ENCODE results near the gene HHIPL1.

HHIPL1 gene

GRCh38 chr14:99728231-99728920, 83.4 kb downstream of the HHIPL1 start:
- DNase-seq: no peak

GRCh38 chr14:99728981-99729451, 84.1 kb downstream of the HHIPL1 start:
- no peak for DNase-seq

Data from hypothalamus (tissue), 51 donors.